Osteoblast (primary cell): ENCODE measurements around the gene COL18A1. TPM values are rescaled to one million over a fixed set of nuclear protein-coding genes. Genes with fewer than 3 reads are reported as not detected.
A peak's percentile ranks its signal among the peaks of the same experiment; 100 is the strongest.
"Not testable (repeated sequence)": the region's sequence is repeated elsewhere in the genome, so short reads cannot be mapped to it uniquely, and the experiment has no call there.

Experiments used
- DNase-seq: peaks from one replicate; pipeline ENCODE4 v3.0.0; 2011; ENCODE audit warnings: low spot score, mixed read lengths; ENCODE audit not compliant: insufficient read length; ENCODE audit errors: missing footprints
- H2AFZ ChIP-seq: 2 replicates; pipeline ENCODE4 v1.6.0; 2011; ENCODE audit warnings: mild to moderate bottlenecking, low read length
- H3K27ac ChIP-seq: 2 replicates; pipeline ENCODE4 v1.5.1; 2011; ENCODE audit warnings: mild to moderate bottlenecking, low read depth, low read length, moderate library complexity
- H3K27me3 ChIP-seq: 2 replicates; pipeline ENCODE4 v1.6.0; 2012; ENCODE audit warnings: mild to moderate bottlenecking, control low read depth, inconsistent platforms, low read length, moderate library complexity; ENCODE audit not compliant: insufficient read depth
- H3K36me3 ChIP-seq: 2 replicates; pipeline ENCODE4 v1.5.1; 2011; ENCODE audit warnings: mild to moderate bottlenecking, low read length, control low read depth, moderate library complexity; ENCODE audit not compliant: insufficient read depth
- H3K4me1 ChIP-seq: 2 replicates; pipeline ENCODE4 v1.5.1; 2011; ENCODE audit warnings: mild to moderate bottlenecking, low read length, control low read depth, moderate library complexity; ENCODE audit not compliant: insufficient read depth
- H3K4me2 ChIP-seq: 2 replicates; pipeline ENCODE4 v1.6.0; 2011; ENCODE audit warnings: mild to moderate bottlenecking, low read length; ENCODE audit not compliant: insufficient read depth
- H3K4me3 ChIP-seq: fragments of 200-600 bp; sonication (generic); 3 replicates; pipeline ENCODE4 v1.5.1; 2012; ENCODE audit warnings: mild to moderate bottlenecking, low read length, inconsistent platforms; ENCODE audit not compliant: insufficient read depth
- H3K79me2 ChIP-seq: 2 replicates; pipeline ENCODE4 v1.6.0; 2012; ENCODE audit warnings: mild to moderate bottlenecking, low read length, control low read depth, inconsistent platforms; ENCODE audit not compliant: insufficient read depth
- H3K9me3 ChIP-seq: 2 replicates; pipeline ENCODE4 v1.5.1; 2011; ENCODE audit warnings: low read depth, low read length, control low read depth
- H4K20me1 ChIP-seq: 2 replicates; pipeline ENCODE4 v1.6.0; 2012; ENCODE audit warnings: mild to moderate bottlenecking, low read length, control low read depth; ENCODE audit not compliant: insufficient read depth
- total RNA-seq: library from RNA; depleted of rRNA; stranded (reverse); fragments of >200 nt; gene quantifications from 2 replicates; pipeline ENCODE4 v1.2.3, GENCODE V29; 2012
- TF ChIP-seq, protein P1 (sequence below): IDR thresholded peaks from 2 replicates; pipeline ENCODE4 v1.5.1; 2011; ENCODE audit warnings: mild to moderate bottlenecking, low read depth, low read length, moderate library complexity; ENCODE audit errors: extremely low read depth

Gene COL18A1
- total RNA-seq, 1 donor, result 8.3 TPM

DNA sequence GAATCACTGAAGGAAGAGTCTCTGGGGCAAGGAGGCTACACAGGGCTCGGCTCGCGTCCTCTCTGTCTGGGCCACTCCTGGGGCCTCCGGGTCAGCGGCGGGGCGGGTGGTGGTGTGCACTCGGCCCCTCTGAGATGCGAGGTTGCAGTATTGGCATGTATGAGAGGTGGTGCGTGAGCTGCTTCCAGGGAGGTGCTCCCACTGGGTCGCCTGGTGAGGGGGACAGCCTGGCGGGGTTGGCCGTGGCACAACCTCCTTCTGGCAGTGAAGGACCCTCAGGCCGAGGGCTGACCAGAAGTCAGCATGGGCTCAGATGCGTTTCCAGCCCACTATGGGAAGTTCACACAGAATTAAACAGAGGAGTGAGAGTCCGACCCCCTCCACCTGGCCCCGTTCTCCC is 38.5 kb upstream of the COL18A1 start:
- TF ChIP-seq, protein P1, sequence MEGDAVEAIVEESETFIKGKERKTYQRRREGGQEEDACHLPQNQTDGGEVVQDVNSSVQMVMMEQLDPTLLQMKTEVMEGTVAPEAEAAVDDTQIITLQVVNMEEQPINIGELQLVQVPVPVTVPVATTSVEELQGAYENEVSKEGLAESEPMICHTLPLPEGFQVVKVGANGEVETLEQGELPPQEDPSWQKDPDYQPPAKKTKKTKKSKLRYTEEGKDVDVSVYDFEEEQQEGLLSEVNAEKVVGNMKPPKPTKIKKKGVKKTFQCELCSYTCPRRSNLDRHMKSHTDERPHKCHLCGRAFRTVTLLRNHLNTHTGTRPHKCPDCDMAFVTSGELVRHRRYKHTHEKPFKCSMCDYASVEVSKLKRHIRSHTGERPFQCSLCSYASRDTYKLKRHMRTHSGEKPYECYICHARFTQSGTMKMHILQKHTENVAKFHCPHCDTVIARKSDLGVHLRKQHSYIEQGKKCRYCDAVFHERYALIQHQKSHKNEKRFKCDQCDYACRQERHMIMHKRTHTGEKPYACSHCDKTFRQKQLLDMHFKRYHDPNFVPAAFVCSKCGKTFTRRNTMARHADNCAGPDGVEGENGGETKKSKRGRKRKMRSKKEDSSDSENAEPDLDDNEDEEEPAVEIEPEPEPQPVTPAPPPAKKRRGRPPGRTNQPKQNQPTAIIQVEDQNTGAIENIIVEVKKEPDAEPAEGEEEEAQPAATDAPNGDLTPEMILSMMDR, result no peak
- no peaks in the 10 kb centered on the region for H3K9me3 ChIP-seq
- no peak for DNase-seq
- peak overlapping the region; percentile 99 for H3K27ac ChIP-seq
- no peaks in the 10 kb centered on the region for H3K27me3 ChIP-seq
- no peaks in the 10 kb centered on the region for H3K79me2 ChIP-seq
- no peak overlapping the region for H3K4me3 ChIP-seq
- H3K4me2 ChIP-seq, result peak overlapping the region; percentile 30
- no peak overlapping the region for H2AFZ ChIP-seq
- no peaks in the 10 kb centered on the region for H3K36me3 ChIP-seq
- no peaks in the 10 kb centered on the region for H4K20me1 ChIP-seq
- H3K4me1 ChIP-seq, result peaks cover 29% of the 10 kb centered on the region

DNA sequence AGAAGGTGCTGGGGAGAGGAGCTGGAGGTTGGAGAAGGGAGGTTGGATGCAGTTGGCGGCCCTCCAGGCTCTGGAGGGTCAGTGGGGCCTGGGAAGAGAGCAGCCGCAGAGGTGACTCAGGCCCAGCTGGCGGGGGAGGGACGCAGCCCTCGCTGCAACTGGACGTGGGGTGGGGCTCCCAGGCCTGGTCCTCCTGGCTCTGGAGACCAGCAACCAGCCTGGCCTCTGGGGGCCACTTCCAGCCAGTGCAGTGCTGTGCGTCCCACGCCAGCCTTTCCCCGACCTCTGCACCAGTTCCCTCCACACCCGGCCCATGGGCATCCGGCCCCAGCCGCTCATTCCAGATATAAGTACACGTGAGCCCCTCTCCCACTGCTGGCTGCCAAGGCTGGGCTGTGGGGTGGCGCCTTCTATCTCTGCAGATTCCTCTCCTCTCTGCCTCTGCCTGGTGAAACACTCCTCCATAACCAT is 38.0 kb upstream of the COL18A1 start:
- Histone ChIP-seq H4K20me1 (no peaks in the 10 kb centered on the region), H3K4me3 (no peak overlapping the region), H3K27ac (peak overlapping the region; percentile 99), H2AFZ (no peak overlapping the region), H3K4me2 (peak overlapping the region; percentile 30), H3K4me1 (peaks cover 29% of the 10 kb centered on the region), H3K36me3 (no peaks in the 10 kb centered on the region), H3K9me3 (no peaks in the 10 kb centered on the region), H3K79me2 (no peaks in the 10 kb centered on the region), H3K27me3 (no peaks in the 10 kb centered on the region)
- peak; percentile 99 for DNase-seq
- TF ChIP-seq, protein P1, result peak; percentile 9

DNA sequence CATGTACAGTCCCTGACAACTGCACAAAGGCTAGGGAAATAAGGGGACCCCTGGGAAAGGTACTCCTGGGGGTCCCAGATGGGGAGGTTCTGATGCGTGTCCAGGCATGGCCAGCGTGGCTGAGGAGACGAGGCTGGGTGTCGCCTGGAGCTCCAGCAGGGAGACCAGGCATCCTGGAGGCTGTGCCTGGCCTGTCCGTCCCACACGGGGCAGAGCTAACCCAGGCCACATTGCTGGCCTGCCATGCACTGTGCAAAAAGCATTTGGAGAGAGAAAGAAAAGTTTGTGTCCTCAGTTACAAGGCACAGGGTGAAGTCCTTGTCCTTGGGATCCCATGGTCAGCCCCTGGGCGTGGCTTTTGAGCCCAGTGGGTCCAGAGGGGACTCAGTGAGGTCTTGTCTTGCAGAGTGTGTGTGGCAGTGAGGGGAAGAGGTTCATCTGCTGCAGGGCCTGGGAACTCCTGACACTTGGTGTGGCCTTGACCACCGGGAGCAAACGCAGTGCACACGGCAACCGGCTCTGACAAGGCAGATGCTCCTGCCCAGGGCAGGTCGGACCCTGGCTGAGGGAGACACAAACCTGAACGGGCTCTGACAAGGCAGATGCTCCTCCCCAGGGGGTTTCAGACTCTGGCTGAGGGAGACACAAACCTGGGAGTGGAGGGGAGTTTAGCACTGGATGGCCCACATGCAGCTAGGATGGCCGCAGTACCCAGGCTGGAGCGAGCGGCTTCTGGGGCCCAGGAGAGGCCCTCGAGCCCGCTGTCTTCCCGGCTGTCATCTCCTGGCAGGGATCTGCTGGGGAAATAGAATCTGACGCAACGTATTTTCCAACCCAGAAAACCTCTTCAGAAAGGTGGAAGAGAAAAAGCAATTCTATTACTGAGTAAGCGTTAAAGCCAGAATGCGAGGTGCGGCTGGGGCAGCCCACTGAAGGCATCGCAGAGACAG is 37.3 kb upstream of the COL18A1 start:
- peak; percentile 92 for DNase-seq
- Histone ChIP-seq H3K4me2 (peak overlapping the region; percentile 7), H3K36me3 (no peaks in the 10 kb centered on the region), H2AFZ (no peak overlapping the region), H3K4me1 (peaks cover 29% of the 10 kb centered on the region), H3K27ac (peak overlapping the region; percentile 99), H3K4me3 (no peak overlapping the region), H3K79me2 (no peaks in the 10 kb centered on the region), H4K20me1 (no peaks in the 10 kb centered on the region), H3K9me3 (no peaks in the 10 kb centered on the region), H3K27me3 (no peaks in the 10 kb centered on the region)
- TF ChIP-seq, protein P1, result no peak

DNA sequence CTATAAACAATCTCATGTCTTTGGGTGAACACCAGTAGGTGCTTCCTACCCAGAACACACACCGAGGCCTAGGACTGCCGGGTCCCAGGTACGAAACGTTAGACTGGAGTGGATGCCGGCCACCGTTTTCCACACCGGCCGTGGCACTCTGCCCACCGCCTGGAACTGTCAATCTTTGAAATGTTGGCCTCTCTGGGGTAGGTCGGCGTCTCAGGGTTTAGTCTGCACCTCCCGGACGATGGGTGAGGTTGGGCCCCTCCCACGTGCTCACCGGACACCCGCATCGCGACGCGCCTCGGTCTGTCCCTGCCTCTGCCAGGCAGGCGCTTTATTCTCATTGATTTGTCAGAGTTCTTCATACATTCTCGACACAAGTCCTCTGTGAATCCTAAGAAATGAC is 35.9 kb upstream of the COL18A1 start:
- not testable (repeated sequence) for H3K36me3 ChIP-seq, H4K20me1 ChIP-seq

More for the DNA sequence above, 35.9 kb upstream of the COL18A1 start:
- not testable (repeated sequence) for DNase-seq, H2AFZ ChIP-seq, H3K27me3 ChIP-seq, H3K4me2 ChIP-seq, H3K79me2 ChIP-seq, H3K4me3 ChIP-seq, H3K27ac ChIP-seq, H3K9me3 ChIP-seq
- H3K4me1 ChIP-seq, result peaks cover 26% of the 10 kb centered on the region
